Endothelial cell of umbilical vein (primary cell): ENCODE results near the gene KCTD17. TPM values are rescaled to one million over a fixed set of nuclear protein-coding genes. Genes with fewer than 3 reads are reported as not detected.

Experiments used
- BruUV-seq: library from RNA; stranded (reverse); fragments of 400-500 nt; replicated peaks from 2 replicates; lab custom pipeline; 2021; lab: Mats Ljungman, UMichigan
- CTCF ChIA-PET: fragments of 300-600, 350-600 bp; sonication (Branson Sonifier 250); formaldehyde crosslinking; loops from one replicate; lab custom pipeline; 2021; ENCODE audit warnings: antibody characterized with exemption, inconsistent platforms; lab: Charles Lee
- POLR2A ChIA-PET: fragments of 300-600, 350-600 bp; sonication (Branson Sonifier 250); formaldehyde crosslinking; loops from one replicate; lab custom pipeline; 2021; ENCODE audit warnings: antibody characterized with exemption, inconsistent platforms; lab: Charles Lee
- DNase-seq: peaks from one replicate; pipeline ENCODE4 v3.0.0-alpha.2; 2011; ENCODE audit warnings: low read depth, low spot score
- FAIRE-seq: peaks from 2 replicates; lab custom pipeline; 2011; peaks lifted over from hg19 to GRCh38; lab: Jason Lieb, UNC
- H2AFZ ChIP-seq: 2 replicates; pipeline ENCODE4 v1.6.0; 2012; ENCODE audit warnings: low read depth, low read length, control low read depth, inconsistent platforms
- H3K27ac ChIP-seq: 2 replicates; pipeline ENCODE4 v1.5.1; 2011; ENCODE audit warnings: low read depth, mild to moderate bottlenecking, control low read depth, low read length, moderate library complexity; ENCODE audit not compliant: insufficient read depth
- H3K27me3 ChIP-seq, 2 experiments: 2 replicates each; pipeline versions ENCODE4 v1.6.0 to v1.6.1; 2011; ENCODE audit warnings: low read length in 2 of 2, mixed read lengths in 1 of 2; ENCODE audit not compliant: control insufficient read depth in 2 of 2, insufficient read depth in 2 of 2
- H3K36me3 ChIP-seq, 2 experiments: 2 replicates in 1 of 2; 3 replicates in 1 of 2; pipeline ENCODE4 v1.5.1; 2011; ENCODE audit warnings: low read length in 2 of 2, mild to moderate bottlenecking in 1 of 2, moderate library complexity in 1 of 2; ENCODE audit not compliant: control insufficient read depth in 2 of 2, insufficient read depth in 2 of 2; ENCODE audit errors: extremely low read depth in 1 of 2
- H3K4me1 ChIP-seq: 3 replicates; pipeline ENCODE4 v1.5.1; 2011; ENCODE audit warnings: mild to moderate bottlenecking, low read length; ENCODE audit not compliant: control insufficient read depth, insufficient read depth; ENCODE audit errors: extremely low read depth
- H3K4me2 ChIP-seq: 2 replicates; pipeline ENCODE4 v1.6.1; 2011; ENCODE audit warnings: low read length, control low read depth, mixed read lengths; ENCODE audit not compliant: insufficient read depth
- H3K4me3 ChIP-seq, 3 experiments: fragments of 200-600 bp in 1 of 3; sonication (generic), shearing (Covaris generic) in 1 of 3; replicated peaks in 1 of 3; 2 replicates each; pipeline ENCODE4 v1.5.1; 2011 to 2016; ENCODE audit warnings: control low read depth in 3 of 3, low read length in 3 of 3, mild to moderate bottlenecking in 2 of 3, inconsistent platforms in 1 of 3, low read depth in 1 of 3, moderate library complexity in 1 of 3; ENCODE audit not compliant: insufficient read depth in 1 of 3
- H3K79me2 ChIP-seq: 2 replicates; pipeline ENCODE4 v1.6.0; 2012; ENCODE audit warnings: low read length, inconsistent platforms; ENCODE audit not compliant: control insufficient read depth, insufficient read depth
- H3K9ac ChIP-seq: replicated peaks from 2 replicates; pipeline ENCODE3; 2011; ENCODE audit warnings: low read length, control low read depth; ENCODE audit not compliant: insufficient read depth; ENCODE audit errors: extremely low read depth
- H3K9me1 ChIP-seq: replicated peaks from 3 replicates; pipeline ENCODE4 v1.6.0; 2011; ENCODE audit warnings: mild to moderate bottlenecking, low read length; ENCODE audit not compliant: control insufficient read depth, insufficient read depth; ENCODE audit errors: extremely low read depth
- H3K9me3 ChIP-seq: replicated peaks from 2 replicates; pipeline ENCODE4 v1.5.1; 2012; ENCODE audit warnings: low read length, inconsistent platforms; ENCODE audit not compliant: control insufficient read depth, insufficient read depth
- H4K20me1 ChIP-seq: replicated peaks from 2 replicates; pipeline ENCODE3; 2011; ENCODE audit warnings: mild to moderate bottlenecking, low read length; ENCODE audit not compliant: control insufficient read depth, insufficient read depth; ENCODE audit errors: extremely low read depth
- CTCF ChIP-seq, 2 donors: IDR thresholded peaks; 1 replicate in 1 of 2; 2 replicates in 1 of 2; pipeline ENCODE4 v1.5.1; 2011; ENCODE audit warnings: low read length in 2 of 2, mild to moderate bottlenecking in 2 of 2, moderate library complexity in 2 of 2, control low read depth in 1 of 2, inconsistent platforms in 1 of 2, low read depth in 1 of 2; ENCODE audit not compliant: insufficient read depth in 1 of 2; ENCODE audit errors: extremely low read depth in 1 of 2
- EZH2 ChIP-seq: IDR thresholded peaks from 2 replicates; pipeline ENCODE4 v1.6.1; 2012; ENCODE audit warnings: borderline replicate concordance, low read depth, mild to moderate bottlenecking, moderate library complexity, low read length, inconsistent platforms; ENCODE audit not compliant: severe bottlenecking
- FOS ChIP-seq: IDR thresholded peaks from 2 replicates; pipeline ENCODE4 v1.6.1; 2011; ENCODE audit warnings: mild to moderate bottlenecking, low read length, moderate library complexity, borderline replicate concordance; ENCODE audit not compliant: insufficient read depth
- GATA2 ChIP-seq: IDR thresholded peaks from 2 replicates; pipeline ENCODE4 v1.7.0; 2011; ENCODE audit warnings: low read depth, mild to moderate bottlenecking, moderate library complexity, mixed read lengths, low read length; ENCODE audit not compliant: insufficient read length, insufficient read depth
- JUN ChIP-seq: IDR thresholded peaks from 2 replicates; pipeline ENCODE4 v1.6.1; 2011; ENCODE audit warnings: borderline replicate concordance, low read depth; ENCODE audit not compliant: insufficient read length, insufficient read depth
- MAX ChIP-seq: IDR thresholded peaks from 2 replicates; pipeline ENCODE4 v1.6.1; 2011; ENCODE audit not compliant: insufficient read depth, insufficient read length
- MYC ChIP-seq: IDR thresholded peaks from one replicate; pipeline ENCODE4 v1.6.1; 2011; ENCODE audit warnings: mild to moderate bottlenecking, low read depth, low read length
- POLR2A ChIP-seq: IDR thresholded peaks from 2 replicates; pipeline ENCODE4 v1.6.1; 2012; ENCODE audit warnings: low read depth, mild to moderate bottlenecking, control low read depth, low read length
- POLR2AphosphoS5 ChIP-seq: IDR thresholded peaks from 2 replicates; pipeline ENCODE4 v1.6.1; 2012; ENCODE audit warnings: low read depth, mild to moderate bottlenecking, control low read depth, low read length, moderate library complexity; ENCODE audit not compliant: insufficient read depth
- dilution Hi-C: fragments of 300-500 bp; cut with MboI; formaldehyde crosslinking; loops from one replicate; pipeline ENCODE4 v1.15.0; 2019; ENCODE audit warnings: low sequenced_read_pairs; ENCODE audit not compliant: extremely low pct_ligation_motif_present
- intact Hi-C: fragments of 100-400 bp; cut with micrococcal nuclease; formaldehyde crosslinking; loops from one replicate; pipeline ENCODE4 v1.10.0; 2022
- polyA plus RNA-seq, 4 experiments: library from polyadenylated mRNA; depleted of rRNA in 3 of 4; stranded (reverse) in 3 of 4; unstranded in 1 of 4; fragments of >200 nt; gene quantifications; 2 replicates each; pipeline versions ENCODE4 v1.2.1 to v1.2.3, GENCODE V29; 2011 to 2012; ENCODE audit warnings: missing spikeins in 1 of 4
- total RNA-seq: library from RNA; stranded (reverse); gene quantifications from 2 replicates; pipeline ENCODE4 v1.2.3, GENCODE V29; 2021

The KCTD17 gene
- total and polyA plus RNA-seq, 2 donors (not counting 3 experiments of a cell fraction or from before 2014, with no cell fraction given): 59.2 to 73.0 TPM

GRCh38 chr22:37094239-37094638 lies 42.7 kb downstream of the KCTD17 start:
- POLR2A ChIA-PET: no interaction called here
- Histone ChIP-seq H3K27me3 (peaks cover 0 to 12% of the 10 kb centered on the region in 2 experiments), H4K20me1 (no peaks in the 10 kb centered on the region), H3K9ac (no peak overlapping the region), H2AFZ (no peak overlapping the region), H3K27ac (no peak overlapping the region), H3K4me2 (no peak overlapping the region), H3K36me3 (no peaks in the 10 kb centered on the region), H3K9me3 (no peaks in the 10 kb centered on the region), H3K9me1 (no peaks in the 10 kb centered on the region), H3K4me1 (no peaks in the 10 kb centered on the region), H3K79me2 (no peaks in the 10 kb centered on the region), H3K4me3 (no peak overlapping the region)
- no TSS peak for BruUV-seq
- dilution Hi-C loops: no loop called here
- intact Hi-C loops: no loop called here
- DNase-seq (no peak), FAIRE-seq (no peak)
- CTCF ChIA-PET: no interaction called here
- TF ChIP-seq FOS (no peak), JUN (no peak), POLR2A (no peak), EZH2 (no peak), GATA2 (no peak), CTCF (IDR thresholded peaks at IDR 0.05; ENCODE audit: extremely low read depth in 1 of 2, insufficient read depth in 1 of 2, low read depth in 1 of 2, low read length in 2 of 2) (no peak), MAX (no peak), POLR2AphosphoS5 (no peak), MYC (no peak)
